Measurements from ENCODE around the gene GRB10. TPM values are rescaled to one million over a fixed set of nuclear protein-coding genes. Genes with fewer than 3 reads are reported as not detected.

The GRB10 gene
- total RNA-seq, 1 experiment from 2014 or later, result 0.10 TPM

DNA sequence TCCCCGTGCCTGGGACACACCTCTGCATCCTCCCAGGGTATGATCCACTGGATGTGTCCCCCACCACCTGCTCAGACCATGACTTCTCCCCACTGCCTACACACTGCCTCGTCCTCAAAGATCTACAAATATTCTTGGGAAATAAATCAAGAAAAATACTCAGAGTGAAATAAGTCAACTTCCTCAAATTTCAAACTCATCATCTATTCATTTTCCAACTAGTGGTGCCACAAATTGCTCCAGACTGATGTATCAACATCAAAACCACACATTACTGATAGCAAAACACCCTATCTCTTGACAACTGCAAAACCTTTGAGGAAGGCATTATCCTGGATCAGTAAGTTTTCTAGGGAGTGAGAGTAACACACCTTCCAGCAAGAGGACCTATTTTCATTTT is 87.7 kb downstream of the GRB10 start:
- no peak for DNase-seq (ENCODE audit: low read depth)

DNA sequence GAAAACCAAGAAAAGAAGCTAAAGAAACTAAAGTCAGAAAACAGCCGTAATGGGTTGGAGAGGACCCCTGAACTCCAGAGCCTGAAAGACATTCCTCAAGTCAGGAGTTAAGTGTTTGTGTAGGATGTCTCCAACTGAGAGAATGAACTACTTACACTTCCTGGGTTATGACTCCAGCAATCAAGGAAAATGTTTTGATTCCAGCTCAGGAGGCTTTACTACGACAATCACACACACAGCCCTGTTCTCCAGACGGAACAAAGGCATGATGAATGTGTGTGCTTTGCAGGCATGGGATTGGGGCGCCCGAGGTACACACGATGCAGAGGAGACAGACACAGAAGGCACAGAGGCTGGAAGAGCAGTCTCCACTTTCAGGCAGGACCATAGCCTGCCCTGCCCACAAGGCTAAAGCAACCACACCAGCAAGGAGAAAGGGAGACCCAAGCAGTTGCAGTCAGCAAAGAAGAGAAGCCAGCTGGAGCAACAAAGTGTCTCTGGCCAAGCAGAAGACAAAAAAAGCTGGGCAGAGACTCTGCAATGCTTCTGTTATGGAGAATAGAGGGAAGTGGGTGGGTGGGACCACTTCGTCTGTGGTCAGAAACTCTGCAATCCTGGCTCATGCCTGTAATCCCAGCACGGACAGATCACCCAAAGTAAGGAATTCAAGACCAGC is 89.1 kb downstream of the GRB10 start:
- DNase-seq (ENCODE audit: low read depth), result no peak

DNA sequence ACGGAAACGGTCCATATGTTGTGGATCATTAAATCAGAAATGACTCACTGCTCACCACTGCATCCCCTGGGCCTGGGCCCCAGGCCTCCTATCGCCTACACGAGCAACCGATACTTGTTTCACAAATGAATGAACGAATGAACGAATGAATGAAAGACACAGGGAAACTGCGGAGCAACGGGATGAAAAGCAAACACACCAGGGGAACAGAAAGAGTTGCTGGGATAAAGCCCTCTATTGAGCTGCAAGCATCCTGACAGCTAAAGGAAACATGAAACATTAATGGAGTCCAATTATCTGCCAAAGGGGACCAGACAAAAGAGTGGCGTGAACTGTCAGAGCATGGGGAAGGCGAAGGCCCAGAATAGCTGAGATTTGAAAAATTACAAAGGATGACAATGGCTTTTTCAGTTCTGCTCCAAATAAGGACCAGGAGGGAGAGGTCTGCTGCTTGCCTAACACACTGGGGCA is 92.1 kb downstream of the GRB10 start:
- DNase-seq (ENCODE audit: low read depth), result no peak

DNA sequence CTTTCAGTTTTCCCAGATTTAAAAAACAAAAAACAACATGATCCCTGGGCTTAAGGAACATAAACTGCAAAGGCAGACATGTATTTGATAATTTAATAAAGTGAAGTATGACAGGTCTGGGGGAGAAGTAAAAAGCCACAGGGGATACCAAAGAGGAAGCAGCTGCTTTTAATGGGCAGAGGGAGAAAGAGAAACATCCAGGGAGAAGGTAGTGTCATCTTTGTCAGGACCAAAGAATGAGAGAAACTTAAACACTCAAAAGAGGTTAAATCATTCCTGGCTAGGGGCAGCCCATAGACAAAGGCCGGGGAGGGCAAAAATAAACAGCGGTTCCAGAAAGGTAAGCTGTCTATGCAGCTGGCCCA is 94.5 kb downstream of the GRB10 start:
- no peak for DNase-seq (ENCODE audit: low read depth)

DNA sequence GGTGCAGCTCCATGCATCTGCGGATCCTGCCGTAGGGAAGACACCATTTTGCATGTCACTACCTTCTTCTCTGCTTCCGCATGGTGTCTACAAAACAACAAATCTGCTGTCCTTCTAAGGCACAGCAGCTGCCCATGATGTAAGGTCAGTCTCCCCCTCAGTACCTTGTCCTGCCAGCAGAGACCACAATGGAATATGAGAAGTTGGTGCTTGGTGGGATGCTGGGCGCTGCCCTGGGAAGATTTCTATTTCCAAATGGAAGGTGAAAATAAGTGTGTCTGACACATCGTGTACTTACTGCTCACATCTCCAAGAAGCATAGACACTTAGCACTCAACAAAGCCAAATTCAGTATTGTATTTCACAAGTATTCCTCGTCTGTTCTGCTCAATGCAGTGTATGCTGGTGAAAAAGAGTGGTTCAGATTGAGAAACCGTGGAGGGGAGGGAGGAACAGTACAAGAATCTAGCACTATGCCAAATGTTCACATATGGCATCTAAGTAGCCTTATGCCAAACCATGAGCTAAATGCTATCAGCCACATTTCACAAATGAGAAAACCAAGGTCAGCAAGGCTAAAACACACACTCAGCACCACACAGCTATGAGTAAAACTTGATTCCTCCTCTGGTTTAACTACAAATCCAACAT is 95.0 kb downstream of the GRB10 start:
- no peak for DNase-seq (ENCODE audit: low read depth)

DNA sequence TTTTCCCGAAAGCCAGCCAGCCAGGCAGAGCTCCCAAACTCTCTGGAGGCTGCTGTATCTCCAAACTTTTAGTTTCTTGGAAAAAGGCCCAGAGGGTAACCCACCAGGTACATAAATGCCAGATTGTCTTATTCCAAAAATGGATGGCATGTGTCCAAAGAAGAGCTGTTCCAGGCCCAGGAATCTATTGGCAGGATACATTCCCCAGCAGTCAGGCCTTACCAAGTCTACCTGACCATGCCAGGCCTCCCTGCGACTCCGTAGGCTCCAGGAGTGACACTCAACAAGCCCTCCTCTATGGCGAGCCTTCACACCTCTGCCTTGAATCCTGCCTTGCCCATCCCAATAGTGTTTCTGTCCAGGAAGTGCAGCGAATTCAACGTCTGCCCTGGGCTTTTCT is 95.6 kb downstream of the GRB10 start:
- DNase-seq (ENCODE audit: low read depth), result no peak

DNA sequence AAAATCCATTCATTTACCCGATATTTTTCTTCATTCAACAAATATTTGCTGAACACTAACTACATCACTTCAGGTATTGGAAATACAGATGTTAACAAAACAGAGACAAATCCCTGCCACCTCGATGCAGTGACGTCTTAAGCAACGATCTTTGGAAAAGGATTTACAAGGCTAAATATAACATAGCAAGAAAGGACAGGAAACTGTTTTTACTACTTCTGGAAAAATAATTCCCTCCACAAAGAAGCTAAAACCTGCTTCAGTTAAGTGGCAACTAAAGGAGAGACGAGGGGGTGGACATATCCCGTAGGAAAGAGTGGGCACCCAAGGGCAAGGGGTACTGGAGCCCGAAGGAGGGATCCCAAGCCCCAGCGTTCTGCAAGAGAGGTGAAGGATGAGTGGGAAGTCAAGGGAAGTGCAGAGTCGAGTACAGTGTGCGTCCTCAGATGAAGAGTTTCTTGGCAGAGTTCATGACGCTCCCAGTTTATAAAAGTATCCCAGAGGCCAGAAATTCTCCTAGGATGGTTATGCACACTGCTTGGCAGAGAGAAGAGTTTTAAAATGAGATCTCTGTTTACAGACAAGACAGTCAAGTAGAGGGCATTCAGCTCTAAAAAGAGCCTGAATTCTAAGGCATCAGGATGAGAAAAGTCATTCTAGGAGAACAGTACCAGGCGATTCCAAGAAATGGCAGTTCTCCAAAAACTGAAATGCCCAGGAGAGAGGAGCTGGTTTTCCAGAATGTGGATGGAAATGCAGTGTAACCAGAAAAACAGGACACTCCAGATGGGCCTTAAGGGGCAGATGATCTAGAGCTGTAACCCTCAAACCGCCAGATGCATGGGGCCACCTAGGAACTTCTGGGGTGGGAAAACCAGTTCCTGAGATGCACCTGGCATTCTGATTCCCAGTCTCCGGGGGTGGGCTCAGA is 97.3 kb downstream of the GRB10 start:
- DNase-seq (ENCODE audit: low read depth), result no peak

DNA sequence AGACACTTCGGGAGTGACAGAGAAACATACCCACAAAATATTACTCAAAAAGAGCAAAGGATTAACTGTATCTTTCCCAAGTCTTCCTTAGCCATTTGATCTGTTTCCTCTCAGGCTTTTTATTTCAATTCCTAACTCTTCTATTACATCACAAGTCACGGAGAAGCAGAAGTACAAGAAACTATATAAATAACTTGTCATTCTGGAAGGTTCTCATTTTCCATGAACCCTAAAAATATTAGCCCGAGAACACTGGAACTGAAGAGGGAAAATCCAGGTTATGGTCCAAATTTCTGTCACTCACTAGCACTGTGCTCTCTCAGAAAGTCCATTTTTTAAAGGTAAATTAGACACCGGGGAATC is 98.0 kb downstream of the GRB10 start:
- DNase-seq (ENCODE audit: low read depth), result no peak

DNA sequence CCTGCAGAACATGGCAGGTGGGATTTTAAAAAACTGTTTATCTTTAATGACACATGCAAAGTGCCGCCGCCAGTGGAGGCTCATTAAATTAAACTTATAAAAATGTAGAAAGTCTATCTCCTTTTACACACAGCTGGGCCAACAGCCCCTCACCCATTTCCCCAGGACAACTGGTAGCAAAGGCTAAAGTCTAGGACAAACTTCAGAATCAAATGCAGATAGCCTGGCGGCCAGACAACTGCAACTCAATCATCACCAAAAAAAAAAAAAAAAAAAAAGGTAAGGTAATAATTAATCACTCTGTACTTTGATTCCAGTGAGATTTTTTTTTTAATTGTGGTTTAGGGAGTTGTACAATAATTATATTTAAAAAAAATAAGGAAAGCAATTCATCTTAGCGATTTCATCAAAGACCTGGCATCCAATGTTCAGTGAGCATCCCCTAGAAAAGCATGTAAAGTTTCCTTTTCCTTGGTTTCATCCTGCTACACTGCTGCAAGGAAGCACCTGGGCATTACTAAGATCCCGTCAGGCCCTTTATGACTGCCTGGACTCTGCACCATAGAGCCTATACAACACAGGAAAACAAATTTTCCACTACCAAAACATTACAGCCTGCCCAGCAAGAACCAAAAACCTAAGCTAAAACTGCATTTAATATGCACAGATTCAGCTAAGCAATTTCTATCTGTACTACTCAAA is 98.5 kb downstream of the GRB10 start:
- DNase-seq (ENCODE audit: low read depth), result no peak

DNA sequence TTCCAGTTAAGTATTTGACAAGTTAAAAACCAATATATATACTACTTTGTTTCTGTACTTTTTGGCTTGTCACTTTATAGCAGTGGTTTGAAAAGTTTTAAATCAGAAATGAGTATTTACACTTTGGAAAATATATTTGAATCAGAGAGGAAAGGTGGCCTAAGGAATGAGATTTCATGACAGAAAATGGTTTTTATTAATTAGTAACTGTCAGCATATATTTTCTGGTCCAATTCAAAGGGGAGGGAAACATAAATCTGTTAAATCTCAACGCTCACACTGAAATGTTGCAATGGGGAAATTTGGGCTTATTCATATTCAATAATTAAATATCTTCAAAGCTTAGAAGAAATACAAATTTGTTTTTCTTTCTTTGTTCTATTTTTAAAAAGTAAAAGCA is 100.1 kb downstream of the GRB10 start:
- DNase-seq (ENCODE audit: low read depth), result no peak

DNA sequence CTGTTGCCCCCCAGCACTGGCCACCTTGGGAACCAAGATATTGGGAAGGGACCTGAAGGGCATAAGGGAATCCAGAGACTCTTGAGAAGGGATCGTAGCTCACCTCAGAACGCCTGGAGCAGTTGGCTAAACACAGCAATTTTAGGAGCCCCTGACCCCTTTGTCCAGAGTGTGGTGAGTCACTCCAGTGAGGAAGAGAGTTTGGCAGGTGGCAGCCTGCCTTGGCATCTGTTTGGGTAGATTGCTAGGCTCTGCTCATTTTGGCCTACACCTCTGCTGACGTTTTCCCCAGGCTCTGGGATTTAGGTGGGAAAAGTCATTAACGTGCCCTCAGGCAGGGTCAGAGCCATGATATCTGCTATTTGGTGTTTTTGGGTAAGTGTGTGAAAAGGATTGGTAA is 100.6 kb downstream of the GRB10 start:
- peak; percentile 40 for DNase-seq (ENCODE audit: low read depth)

DNA sequence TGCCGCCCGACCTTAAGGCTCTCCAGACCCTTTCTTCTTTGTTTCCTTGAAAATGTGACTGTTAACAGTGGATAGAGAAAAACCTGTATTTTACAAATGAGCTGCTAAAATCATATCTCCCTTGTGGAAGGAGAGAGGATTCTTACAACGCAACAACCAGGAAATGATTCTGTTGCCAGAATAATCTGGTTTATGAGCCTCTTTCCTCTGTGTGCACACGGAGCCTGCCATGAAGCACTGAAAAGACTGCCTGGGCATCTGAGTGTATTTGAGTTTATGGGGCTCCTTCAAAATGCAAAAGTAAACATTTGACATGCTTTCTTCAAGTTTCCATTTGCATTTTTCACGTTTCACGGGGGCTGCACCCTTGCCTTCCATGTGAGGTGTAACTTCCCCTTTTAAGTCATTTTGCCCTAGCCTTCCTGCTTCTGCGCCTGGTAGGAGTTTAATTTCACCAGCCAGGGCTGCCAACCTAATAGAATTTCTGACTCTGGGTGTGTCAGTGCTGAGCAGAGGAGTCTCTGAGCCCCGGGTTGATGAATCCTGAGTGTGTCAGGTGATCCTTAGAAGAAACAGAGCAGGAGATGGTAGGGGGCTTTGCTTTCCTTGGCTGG is 101.2 kb downstream of the GRB10 start:
- no peak for DNase-seq (ENCODE audit: low read depth)

DNA sequence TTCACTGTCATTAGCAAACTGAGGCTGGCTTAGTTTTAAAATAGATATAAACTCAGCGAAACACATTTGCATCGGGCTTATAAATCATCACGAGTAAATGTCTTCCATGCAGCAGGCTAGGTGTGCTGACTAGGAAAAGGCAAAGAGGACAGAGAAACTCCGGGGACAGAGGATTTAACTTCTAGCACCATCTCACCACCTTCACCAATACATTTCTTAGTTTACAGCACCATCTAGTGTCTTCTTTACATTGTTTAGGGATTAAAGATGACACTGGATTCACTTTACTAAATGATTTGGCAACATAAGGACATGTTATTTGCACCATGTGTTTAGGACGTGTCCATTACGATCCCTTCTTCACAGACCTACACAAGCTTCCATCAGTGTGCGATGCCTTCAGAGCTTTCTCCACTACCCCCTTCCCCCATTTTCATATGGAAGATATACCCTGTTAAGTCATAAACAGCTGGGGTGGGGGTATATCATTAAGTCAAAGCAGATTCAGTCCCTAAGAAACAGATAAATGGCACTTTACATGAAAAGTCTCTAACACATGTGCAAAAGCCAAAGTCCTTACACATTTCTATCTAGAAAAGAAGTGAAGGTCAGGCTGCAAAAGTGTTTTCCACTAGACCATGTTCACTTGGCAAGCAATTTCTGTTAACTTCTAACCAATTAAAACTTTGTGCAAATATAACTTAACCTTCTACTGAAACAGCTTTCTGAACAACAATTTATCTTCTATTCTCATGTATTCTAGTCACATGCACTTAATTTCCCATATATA is 103.3 kb downstream of the GRB10 start:
- DNase-seq (ENCODE audit: low read depth), result peak; percentile 70

DNA sequence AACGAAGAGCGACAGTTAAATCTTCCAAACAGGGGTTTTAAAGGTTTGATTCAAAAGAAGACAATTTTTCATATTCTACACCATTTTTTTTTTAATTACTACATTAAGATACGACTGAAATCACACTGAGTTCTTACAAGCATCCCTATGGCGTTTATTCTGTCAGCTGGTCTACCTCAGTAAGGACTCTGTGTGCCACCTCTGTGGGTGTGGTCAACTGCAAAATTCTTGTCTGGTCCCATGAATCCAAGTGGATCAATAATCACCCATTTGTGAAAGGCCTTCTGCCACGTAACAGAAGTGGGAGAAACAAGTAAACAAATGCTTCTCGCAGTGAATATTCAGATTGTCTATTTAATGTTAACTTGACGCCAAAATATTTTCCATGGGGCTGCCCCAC is 104.1 kb downstream of the GRB10 start:
- DNase-seq (ENCODE audit: low read depth), result no peak

DNA sequence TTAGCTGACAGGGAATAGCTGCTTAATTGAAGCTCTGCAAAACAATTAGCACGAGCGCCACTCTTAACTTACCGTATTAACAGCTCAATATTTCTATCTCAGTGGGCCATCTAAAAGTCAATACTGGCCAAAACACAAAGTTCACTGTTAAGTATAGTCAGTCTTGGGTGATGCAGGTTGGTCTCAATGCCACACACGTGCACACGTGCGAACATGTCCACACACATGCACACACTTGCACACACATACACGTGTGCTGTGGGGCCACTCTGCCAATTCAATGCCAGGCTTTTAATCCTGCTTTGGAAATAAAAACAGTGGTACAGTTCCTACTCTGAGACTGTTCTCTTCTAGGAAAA is 105.1 kb downstream of the GRB10 start:
- DNase-seq (ENCODE audit: low read depth), result no peak

DNA sequence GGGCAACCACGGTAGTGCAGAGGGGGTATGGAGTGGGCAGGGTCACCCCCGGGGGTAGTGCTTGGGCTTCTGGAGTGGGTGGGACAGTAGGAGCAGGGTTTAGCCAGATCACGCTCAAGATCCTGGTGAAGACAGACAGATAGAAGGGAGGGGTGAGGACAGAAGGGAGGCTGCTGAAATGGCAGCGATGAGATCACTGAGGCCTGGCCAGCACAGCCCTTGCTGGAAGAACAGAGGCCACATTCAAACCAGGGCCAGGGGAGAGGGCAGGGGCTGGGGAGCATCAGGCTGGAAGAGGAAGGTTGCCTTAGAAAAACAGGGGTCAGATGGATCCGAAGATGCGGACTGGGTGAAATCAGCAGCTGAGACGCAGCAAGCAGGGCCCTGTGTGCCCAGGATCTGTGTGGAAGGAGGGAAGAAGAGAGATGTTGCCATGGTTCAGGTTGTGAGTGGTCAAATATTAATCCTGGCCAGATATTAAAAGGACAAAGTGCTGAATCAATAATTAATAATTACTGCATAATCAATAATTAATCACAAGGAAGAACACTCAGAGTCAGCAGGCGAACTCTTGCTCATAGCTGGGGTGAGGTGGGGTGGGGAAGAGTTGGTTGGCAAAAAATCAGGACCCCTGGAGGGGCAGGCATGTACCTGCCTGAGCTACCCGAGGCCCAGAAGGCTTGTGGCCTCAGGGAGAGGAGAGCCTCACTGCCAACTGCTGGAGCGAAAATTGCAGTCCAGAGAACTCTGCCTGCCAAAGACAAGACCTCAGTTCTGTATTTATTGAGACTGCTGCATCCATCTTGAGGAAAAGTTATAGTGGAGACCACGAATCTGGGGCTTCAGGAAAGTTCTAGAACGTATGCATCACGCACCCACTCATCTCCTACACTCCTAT is 105.7 kb downstream of the GRB10 start:
- DNase-seq (ENCODE audit: low read depth), result no peak

DNA sequence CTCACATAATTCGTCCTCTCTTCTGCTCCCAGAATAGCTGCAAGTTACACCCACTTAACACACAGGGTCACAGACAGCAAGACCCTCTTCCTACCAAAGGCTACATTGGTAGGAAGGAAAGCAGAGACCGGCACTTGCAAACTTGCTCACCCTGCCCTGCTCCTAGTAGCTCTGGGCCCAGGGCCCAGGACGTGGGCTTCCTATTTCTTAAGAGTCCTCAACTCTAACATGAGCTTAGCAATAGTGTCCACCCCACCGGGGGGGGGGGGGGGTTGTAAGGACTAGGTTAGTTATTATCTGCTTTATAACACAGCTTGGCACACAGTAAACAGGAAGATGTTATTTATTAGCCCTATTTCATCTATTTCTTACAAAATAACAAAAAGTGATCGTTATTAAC is 106.6 kb downstream of the GRB10 start:
- DNase-seq (ENCODE audit: low read depth), result no peak

DNA sequence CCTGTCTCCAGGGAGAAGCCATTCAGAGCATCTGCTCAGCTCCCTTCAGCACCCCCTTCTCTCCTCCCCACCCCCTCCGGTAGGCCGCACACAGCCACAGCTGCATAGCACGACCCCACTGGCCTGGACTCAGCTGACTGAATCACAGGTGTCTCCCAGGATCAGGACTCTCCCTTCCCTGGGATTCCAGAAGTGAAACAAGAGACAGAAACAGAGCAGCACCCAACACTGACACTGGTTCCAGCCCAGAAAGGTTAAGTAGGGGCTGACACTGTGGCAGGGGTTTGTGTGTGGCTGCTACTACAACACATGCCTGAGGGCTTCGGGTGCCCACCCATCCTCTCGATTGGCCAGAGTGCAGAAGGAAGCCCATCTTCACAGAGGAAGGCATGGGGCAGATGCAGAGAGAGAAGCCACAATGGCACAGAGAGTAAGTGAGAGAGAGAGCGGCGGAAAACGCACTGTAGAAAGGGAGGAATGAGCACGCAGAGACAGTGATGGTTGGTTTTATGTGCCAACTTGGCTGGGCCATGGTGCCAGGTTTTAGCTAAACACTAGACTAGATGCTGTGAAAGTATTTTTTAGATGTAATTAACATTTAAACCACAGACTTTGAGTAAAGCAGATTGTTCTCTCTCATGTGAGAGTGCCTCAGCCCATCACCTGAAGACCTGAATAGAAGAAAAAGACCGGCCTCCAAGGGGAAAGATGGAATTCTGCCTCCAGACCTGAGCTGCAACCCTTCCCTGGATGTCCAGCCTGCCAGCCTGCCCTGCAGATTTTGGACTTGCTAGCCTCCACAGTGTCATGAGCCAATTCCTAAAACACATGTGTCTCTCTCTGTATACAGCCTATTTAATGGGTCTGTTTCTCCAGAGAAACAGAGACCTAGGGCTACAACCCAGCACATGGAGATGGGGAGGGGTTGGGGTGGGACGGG is 107.5 kb downstream of the GRB10 start:
- DNase-seq (ENCODE audit: low read depth), result no peak

DNA sequence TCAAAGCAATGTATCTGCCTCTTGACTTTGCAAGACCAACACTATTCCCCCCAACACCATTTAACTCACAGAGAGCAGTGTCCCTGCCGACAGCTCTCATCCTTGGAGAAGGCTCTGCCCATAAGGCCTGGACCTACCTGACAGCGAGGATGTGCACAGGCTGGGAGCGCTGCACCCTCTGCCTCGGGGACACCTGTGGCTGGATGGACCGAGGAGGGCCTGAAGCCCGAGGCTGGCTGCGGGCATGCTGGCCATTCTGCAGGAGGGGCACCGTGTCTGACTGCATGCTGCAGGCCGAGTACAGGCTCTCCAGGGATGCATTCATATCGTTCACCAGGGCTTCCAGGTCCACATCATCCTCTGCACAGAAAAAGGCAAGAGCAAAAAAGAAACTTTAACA is 108.4 kb downstream of the GRB10 start:
- DNase-seq (ENCODE audit: low read depth), result no peak
